Osteoblast (primary cell): Measurements from ENCODE around the gene PRSS36. TPM values are rescaled to one million over a fixed set of nuclear protein-coding genes. Genes with fewer than 3 reads are reported as not detected.

Source experiments
- DNase-seq: peaks from one replicate; pipeline ENCODE4 v3.0.0; 2011; ENCODE audit warnings: low spot score, mixed read lengths; ENCODE audit not compliant: insufficient read length; ENCODE audit errors: missing footprints
- H2AFZ ChIP-seq: 2 replicates; pipeline ENCODE4 v1.6.0; 2011; ENCODE audit warnings: mild to moderate bottlenecking, low read length
- H3K27ac ChIP-seq: 2 replicates; pipeline ENCODE4 v1.5.1; 2011; ENCODE audit warnings: mild to moderate bottlenecking, low read depth, low read length, moderate library complexity
- H3K27me3 ChIP-seq: 2 replicates; pipeline ENCODE4 v1.6.0; 2012; ENCODE audit warnings: mild to moderate bottlenecking, control low read depth, inconsistent platforms, low read length, moderate library complexity; ENCODE audit not compliant: insufficient read depth
- H3K36me3 ChIP-seq: 2 replicates; pipeline ENCODE4 v1.5.1; 2011; ENCODE audit warnings: mild to moderate bottlenecking, low read length, control low read depth, moderate library complexity; ENCODE audit not compliant: insufficient read depth
- H3K4me1 ChIP-seq: 2 replicates; pipeline ENCODE4 v1.5.1; 2011; ENCODE audit warnings: mild to moderate bottlenecking, low read length, control low read depth, moderate library complexity; ENCODE audit not compliant: insufficient read depth
- H3K4me2 ChIP-seq: 2 replicates; pipeline ENCODE4 v1.6.0; 2011; ENCODE audit warnings: mild to moderate bottlenecking, low read length; ENCODE audit not compliant: insufficient read depth
- H3K4me3 ChIP-seq: fragments of 200-600 bp; sonication (generic); 3 replicates; pipeline ENCODE4 v1.5.1; 2012; ENCODE audit warnings: mild to moderate bottlenecking, low read length, inconsistent platforms; ENCODE audit not compliant: insufficient read depth
- H3K79me2 ChIP-seq: 2 replicates; pipeline ENCODE4 v1.6.0; 2012; ENCODE audit warnings: mild to moderate bottlenecking, low read length, control low read depth, inconsistent platforms; ENCODE audit not compliant: insufficient read depth
- H3K9me3 ChIP-seq: 2 replicates; pipeline ENCODE4 v1.5.1; 2011; ENCODE audit warnings: low read depth, low read length, control low read depth
- H4K20me1 ChIP-seq: 2 replicates; pipeline ENCODE4 v1.6.0; 2012; ENCODE audit warnings: mild to moderate bottlenecking, low read length, control low read depth; ENCODE audit not compliant: insufficient read depth
- total RNA-seq: library from RNA; depleted of rRNA; stranded (reverse); fragments of >200 nt; gene quantifications from 2 replicates; pipeline ENCODE4 v1.2.3, GENCODE V29; 2012
- TF ChIP-seq, protein P1 (sequence below): IDR thresholded peaks from 2 replicates; pipeline ENCODE4 v1.5.1; 2011; ENCODE audit warnings: mild to moderate bottlenecking, low read depth, low read length, moderate library complexity; ENCODE audit errors: extremely low read depth

PRSS36 gene
- total RNA-seq, 1 donor = not detected

- Histone ChIP-seq H3K27ac (peak overlapping the region; percentile 97), H3K27me3 (no peaks in the 10 kb centered on the region), H3K4me3 (peak overlapping the region; percentile 80), H3K4me1 (peaks cover 11% of the 10 kb centered on the region), H3K4me2 (peak overlapping the region; percentile 95), H2AFZ (peak overlapping the region; percentile 86), H4K20me1 (peaks cover 6% of the 10 kb centered on the region), H3K9me3 (no peaks in the 10 kb centered on the region), H3K36me3 (peaks cover 33% of the 10 kb centered on the region), H3K79me2 (peaks cover 24% of the 10 kb centered on the region)
- TF ChIP-seq, protein P1, sequence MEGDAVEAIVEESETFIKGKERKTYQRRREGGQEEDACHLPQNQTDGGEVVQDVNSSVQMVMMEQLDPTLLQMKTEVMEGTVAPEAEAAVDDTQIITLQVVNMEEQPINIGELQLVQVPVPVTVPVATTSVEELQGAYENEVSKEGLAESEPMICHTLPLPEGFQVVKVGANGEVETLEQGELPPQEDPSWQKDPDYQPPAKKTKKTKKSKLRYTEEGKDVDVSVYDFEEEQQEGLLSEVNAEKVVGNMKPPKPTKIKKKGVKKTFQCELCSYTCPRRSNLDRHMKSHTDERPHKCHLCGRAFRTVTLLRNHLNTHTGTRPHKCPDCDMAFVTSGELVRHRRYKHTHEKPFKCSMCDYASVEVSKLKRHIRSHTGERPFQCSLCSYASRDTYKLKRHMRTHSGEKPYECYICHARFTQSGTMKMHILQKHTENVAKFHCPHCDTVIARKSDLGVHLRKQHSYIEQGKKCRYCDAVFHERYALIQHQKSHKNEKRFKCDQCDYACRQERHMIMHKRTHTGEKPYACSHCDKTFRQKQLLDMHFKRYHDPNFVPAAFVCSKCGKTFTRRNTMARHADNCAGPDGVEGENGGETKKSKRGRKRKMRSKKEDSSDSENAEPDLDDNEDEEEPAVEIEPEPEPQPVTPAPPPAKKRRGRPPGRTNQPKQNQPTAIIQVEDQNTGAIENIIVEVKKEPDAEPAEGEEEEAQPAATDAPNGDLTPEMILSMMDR = no peak
- DNase-seq = peak; percentile 95
These were observed 31.4 kb downstream of the PRSS36 start for GRCh38 chr16:31118223-31119155.

DNA sequence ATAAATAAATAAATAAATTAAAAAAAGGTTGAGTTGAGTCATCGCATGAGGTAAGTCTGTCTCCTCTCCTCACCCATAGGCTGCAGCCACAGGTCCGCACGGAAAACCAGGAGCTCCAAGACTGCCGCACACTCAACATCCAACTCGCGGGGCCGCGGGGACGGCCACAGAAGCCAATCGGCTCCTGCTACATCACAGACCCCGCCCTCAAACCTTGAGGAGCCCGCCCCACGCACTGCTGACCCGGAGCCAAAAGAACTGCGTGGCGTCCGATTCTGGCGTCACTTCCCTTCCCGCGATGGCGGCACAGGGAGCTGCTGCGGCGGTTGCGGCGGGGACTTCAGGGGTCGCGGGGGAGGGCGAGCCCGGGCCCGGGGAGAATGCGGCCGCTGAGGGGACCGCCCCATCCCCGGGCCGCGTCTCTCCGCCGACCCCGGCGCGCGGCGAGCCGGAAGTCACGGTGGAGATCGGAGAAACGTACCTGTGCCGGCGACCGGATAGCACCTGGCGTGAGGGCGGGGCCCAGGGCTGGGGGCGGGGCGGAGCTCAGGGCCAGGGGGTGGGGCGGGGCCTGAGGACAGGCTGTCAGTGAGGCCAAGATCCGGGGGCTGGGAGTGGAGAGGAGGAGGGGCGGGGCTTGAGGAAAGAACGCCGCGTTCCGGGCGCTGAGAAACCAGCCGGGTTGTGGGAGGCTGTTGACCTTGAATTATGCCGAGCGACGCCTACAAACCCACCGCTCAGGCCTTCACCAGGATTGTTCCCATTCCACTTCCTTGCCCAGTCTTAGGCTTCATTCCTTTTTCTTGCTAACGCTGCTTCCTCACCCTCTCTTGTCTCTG lies 32.3 kb downstream of the PRSS36 start, which contains the start of gene KAT8:
Gene KAT8, plus strand, starts transcription at position 281 of the 839 bp plus-strand sequence. Its CDS starts 18 bp downstream, at position 299.
- peak within 1 kb of the TSS; percentile 86 for H2AFZ ChIP-seq
- H3K36me3 ChIP-seq = peaks cover 39% of the 10 kb centered on the region
- H4K20me1 ChIP-seq = peaks cover 6% of the 10 kb centered on the region
- DNase-seq = peak; percentile 99
- H3K9me3 ChIP-seq = no peaks in the 10 kb centered on the region
- H3K79me2 ChIP-seq = peaks cover 24% of the 10 kb centered on the region
- H3K4me3 ChIP-seq = peak within 1 kb of the TSS; percentile 80
- peak within 1 kb of the TSS; percentile 97 for H3K27ac ChIP-seq
- no peaks in the 10 kb centered on the region for H3K27me3 ChIP-seq
- peaks cover 11% of the 10 kb centered on the region for H3K4me1 ChIP-seq
- TF ChIP-seq, protein P1 = no peak
- peak within 1 kb of the TSS; percentile 95 for H3K4me2 ChIP-seq

DNA sequence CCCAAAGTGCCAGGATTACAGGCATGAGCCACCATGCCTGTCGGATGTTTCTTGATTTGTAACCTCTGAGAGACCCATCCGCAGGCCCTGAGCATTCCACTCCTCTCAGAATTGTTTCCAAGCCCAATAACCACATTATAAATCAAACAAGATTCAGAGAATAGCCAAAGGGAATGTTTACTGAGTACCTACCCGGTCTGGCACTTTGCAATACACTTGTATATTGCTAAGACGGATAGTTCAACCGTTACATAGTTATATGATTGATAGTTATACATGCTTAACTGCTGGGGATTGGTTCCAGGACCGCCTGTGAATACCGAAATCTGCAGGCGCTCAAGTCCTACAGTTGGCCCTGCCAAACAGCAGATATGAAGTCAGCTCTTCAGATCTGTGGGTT lies 35.4 kb downstream of the PRSS36 start:
- H3K9me3 ChIP-seq = no peaks in the 10 kb centered on the region
- TF ChIP-seq, protein P1 = no peak
- H3K36me3 ChIP-seq = peaks cover 39% of the 10 kb centered on the region

More for the DNA sequence above, 35.4 kb downstream of the PRSS36 start:
- Histone ChIP-seq H3K27ac (no peak overlapping the region), H4K20me1 (peaks cover 9% of the 10 kb centered on the region), H3K27me3 (no peaks in the 10 kb centered on the region), H3K4me2 (no peak overlapping the region), H2AFZ (no peak overlapping the region), H3K4me3 (no peak overlapping the region), H3K4me1 (peaks cover 12% of the 10 kb centered on the region), H3K79me2 (peaks cover 16% of the 10 kb centered on the region)
- DNase-seq = peak; percentile 35
